HG03095 (cell line): ENCODE results near the gene ELK4.
A peak's percentile ranks its signal among the peaks of the same experiment; 100 is the strongest.
"Not testable (repeated sequence)": the region's sequence is repeated elsewhere in the genome, so short reads cannot be mapped to it uniquely, and the experiment has no call there.

Experiments used
- ATAC-seq: cut with Tn5 transposase; IDR thresholded peaks from one replicate; pipeline ENCODE4 v1.9.1; 2021; ENCODE audit warnings: moderate library complexity; ENCODE audit not compliant: unreplicated experiment

ELK4 gene

DNA sequence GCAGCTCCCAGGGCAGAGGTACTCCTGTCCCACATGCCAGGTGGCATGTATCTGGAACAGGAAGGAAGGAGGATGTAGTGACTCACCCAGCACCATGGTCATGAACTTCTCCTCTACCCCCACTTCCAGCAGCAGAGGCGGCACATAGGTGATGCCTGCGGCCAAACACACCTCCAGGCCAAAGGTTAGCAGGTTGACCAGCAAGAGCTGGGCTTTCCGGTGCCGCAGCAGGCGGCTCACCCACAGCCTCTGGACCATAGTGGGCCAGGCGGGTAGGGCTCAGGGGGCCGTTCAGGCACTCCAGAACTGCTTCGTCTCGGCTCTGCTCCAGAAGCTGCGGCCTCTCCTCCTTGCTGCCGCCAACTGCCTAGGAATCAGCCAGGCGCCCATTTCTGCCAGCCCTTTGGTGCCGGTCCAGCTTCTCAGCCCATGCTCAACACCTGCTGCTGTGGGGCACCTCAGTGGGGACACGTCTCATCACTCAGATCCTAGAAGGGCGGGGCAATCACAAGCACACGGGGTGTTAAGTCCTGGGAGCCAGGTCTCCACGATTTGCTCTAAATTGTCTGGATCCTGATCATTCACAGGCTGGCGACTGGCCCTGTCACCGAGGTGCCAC is 32.7 kb upstream of the ELK4 start:
- ATAC-seq, result no peak

- ATAC-seq, result no peak
Observed at GRCh38 chr1:205663286-205663936, 31.6 kb upstream of the ELK4 start.

GRCh38 chr1:205662791-205663190 is 31.0 kb upstream of the ELK4 start:
- ATAC-seq, result no peak

GRCh38 chr1:205662135-205662738 is 30.4 kb upstream of the ELK4 start:
- no peak for ATAC-seq

DNA sequence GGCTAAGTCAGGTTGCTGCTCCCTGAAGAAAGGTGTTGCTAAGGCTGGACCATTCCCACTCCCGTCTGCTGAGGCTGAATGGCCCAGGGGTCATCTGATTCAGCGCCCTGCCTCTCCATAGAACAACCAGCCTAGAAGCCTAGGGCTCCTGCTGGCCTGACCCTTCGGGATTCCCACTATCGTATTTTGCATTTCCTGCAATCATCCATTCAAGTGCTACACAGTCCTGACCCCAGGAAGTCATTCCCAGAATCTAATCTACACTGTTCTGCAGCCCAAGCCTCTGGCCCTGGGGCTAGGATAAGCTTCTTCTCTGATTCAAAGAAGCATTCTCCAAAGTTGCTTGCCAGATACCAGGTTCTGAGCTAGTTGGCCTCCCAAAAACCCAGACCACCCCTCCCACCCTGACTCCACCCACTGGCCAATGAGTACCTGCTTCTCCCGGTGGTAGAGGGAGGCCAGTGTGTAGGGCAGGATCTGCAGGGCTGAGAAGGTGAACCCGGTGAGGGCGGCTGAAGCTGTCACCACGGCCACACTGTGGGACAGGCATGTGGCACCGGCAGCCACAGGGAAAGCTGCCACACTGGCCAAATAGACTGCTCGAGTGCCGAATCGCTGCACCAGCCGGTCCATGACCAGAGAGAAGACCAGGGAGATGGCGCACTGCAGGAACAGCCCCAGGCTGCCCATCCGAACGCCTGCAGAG is 29.8 kb upstream of the ELK4 start:
- no peak for ATAC-seq

- no peak for ATAC-seq
Observed at GRCh38 chr1:205660361-205660760, 28.6 kb upstream of the ELK4 start.

- ATAC-seq, result peak; percentile 73
Observed at GRCh38 chr1:205658943-205659581, 27.3 kb upstream of the ELK4 start.

DNA sequence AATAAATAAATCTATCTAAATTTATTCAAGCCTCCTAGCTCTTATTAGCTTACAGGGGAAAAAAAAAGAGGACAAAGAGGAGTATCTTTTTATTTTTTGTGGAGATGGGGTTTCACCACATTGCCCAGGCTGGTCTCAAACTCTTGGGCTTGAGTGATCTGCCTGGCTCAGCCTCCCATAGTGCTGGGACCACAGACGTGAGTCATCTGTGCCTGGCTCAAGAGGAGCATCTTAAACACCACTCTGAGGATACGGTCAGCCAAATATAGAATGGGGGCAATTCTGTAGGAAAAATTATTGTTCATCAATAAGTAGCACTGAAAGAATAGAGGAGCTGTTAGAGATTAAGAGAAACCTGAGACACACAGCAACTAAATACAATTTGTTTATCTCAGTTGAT is 24.4 kb upstream of the ELK4 start:
- ATAC-seq, result no peak

DNA sequence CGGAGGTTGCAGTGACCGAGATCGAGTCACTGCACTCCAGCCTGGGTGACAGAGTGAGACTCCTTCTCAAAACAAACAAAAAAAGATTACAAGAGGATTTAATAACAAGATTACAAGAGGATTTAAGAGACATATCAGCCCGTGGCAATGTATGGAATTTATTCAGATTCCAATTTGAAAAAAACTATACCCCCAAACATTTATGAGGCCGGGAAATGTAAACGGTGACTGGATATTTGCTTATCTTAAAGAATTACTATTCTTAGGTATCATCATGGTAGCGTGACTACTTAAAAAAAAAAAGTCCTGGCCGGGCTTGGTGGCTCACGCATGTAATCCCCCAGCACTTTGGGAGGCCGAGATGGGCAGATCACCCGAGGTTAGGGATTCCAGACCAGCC is 21.2 kb upstream of the ELK4 start:
- no peak for ATAC-seq

GRCh38 chr1:205650241-205650640 is 18.4 kb upstream of the ELK4 start:
- no peak for ATAC-seq

GRCh38 chr1:205645519-205645918 is 13.7 kb upstream of the ELK4 start:
- ATAC-seq, result no peak

- ATAC-seq, result no peak
Observed at GRCh38 chr1:205642679-205643307, 11.0 kb upstream of the ELK4 start.

DNA sequence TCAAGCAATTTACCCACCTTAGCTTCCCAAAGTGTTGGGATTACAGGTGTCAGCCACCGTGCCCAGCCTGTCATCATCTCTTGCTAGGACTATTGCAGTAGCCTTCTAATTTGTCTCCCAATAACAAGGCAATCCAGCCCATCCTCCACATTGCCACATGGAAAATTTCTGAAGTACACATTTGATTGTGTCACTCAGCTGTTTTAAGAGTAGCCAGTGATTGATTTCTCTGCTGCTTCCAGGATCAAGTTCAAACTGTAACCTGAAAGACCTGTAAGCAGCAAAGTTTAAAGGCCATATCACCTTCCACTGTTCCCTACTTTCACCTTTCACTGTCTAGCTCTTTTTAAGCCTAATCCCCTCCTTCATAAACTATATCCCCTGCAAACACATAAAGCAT is 7.8 kb upstream of the ELK4 start:
- no peak for ATAC-seq

GRCh38 chr1:205637854-205638468 is 6.2 kb upstream of the ELK4 start:
- no peak for ATAC-seq

DNA sequence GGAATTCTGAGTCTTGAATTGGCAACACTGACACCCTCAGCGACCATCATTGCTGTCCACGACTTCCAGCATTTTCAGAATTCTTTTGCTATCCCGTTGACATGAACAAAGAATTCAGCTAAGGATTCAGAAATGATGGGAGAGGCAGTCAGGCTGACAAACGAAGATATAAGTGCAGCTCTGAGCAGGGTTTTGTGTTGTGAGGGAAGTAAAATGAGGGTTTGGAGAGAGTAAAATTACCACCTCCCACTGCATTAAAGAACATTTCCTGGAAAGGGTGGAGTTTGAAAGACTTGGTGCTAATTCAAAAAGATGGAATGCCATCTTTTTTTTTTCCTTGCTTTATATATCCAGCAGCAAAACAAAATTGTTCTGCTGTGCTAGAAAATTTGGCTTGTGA is 4.9 kb upstream of the ELK4 start:
- no peak for ATAC-seq

- not testable (repeated sequence) for ATAC-seq
Observed at GRCh38 chr1:205636138-205636530, 4.3 kb upstream of the ELK4 start.

- ATAC-seq, result no peak
Observed at GRCh38 chr1:205633421-205633976, 1.7 kb upstream of the ELK4 start.

DNA sequence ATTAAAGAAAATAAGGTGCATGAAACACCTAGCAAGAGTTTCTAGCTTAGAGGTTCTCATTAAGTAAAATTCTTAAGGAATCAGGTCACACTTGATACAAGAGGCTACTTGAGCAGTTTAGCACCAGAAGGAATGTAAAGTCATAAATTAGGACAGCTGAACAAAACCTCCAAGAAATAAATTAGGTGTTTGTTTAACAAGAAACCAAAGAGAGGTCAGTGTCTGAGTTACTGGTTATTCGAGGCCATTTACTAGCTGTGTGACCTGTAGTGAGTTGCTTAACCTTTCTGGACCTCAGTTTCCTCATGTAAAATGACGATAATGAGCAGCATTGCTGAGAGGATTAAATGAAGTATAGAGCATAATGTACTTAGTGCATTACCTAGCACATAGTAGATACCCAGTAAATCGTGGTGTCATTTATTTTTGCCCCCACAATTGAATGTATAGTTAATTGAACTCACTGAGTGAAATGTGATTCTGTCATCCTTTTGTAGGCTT is 908 bp upstream of the ELK4 start:
- no peak for ATAC-seq

- ATAC-seq, result peak; percentile 55
Observed at GRCh38 chr1:205631010-205631767, 622 bp downstream of the ELK4 start.
